NCI-H2029 treated with DMSO at 0.1 percent for 48 hours (cell line): ENCODE data around the gene HSH2D.
"Not testable (repeated sequence)": the region's sequence is repeated elsewhere in the genome, so short reads cannot be mapped to it uniquely, and the experiment has no call there.

Experiments used
- DNase-seq: peaks from one replicate; lab custom pipeline; 2025; lab: John Stamatoyannopoulos, UW

The HSH2D gene

DNA sequence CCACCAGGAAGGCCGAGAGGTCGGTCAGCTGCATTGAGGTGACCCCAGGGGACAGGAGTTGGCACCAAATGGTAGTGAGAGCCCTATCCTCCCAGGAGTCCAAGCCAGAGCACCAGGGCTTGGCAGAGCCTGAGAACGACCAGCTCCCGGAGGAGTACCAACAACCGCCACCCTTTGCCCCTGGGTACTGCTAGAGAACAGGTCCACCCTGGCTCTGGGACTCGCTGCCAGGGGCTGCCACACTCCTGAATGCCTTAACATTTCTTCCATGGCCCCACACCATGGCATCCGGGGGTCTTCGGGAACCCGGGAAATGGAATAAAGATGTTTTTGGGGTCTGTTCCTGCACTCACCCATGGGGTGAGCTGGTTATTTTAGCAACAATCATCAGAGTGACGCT, 14.1 kb downstream of the HSH2D start:
- no peak for DNase-seq

DNA sequence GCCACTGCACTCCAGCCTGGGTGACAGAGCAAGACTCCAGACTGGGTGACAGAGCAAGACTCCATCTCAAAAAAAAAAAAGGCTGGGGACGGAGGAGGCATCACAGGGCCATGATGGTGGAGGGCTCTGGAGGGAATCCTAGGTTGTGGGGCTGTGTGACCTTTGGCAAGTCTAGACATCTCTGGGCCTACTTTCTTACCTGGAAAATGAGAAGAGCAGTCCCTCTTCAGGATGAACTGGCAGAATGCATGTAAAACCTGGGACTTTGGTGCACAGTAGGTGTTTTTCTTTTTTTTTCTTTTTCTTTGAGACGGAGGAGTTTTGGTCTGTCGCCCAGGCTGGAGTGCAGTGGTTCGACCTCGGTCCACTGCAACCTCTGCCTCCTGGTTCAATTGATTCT, 16.2 kb downstream of the HSH2D start:
- no peak for DNase-seq

DNA sequence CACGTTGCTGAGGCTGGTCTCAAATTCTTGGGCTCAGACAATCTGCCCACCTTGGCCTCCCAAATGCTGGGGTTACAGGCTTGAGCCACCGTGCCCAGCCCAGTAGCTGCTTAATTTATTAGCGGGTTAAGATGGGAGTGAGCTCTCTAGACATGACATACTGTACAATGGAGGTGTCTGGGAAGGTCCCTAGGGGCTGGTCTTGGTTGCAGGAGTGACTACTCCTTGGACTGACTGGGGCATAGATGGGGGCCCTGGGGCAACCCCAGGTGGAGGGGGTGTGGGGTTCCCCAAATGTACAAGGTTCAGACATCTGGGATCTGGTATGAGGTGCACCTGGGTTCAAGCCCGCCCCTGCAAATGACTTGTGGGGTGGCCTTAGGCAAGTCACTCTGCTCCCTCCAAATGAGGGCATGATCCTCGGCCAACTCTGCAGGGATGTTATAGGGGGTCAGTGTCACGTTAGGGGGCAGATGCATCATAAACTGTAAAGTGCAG, 17.0 kb downstream of the HSH2D start:
- DNase-seq = no peak

DNA sequence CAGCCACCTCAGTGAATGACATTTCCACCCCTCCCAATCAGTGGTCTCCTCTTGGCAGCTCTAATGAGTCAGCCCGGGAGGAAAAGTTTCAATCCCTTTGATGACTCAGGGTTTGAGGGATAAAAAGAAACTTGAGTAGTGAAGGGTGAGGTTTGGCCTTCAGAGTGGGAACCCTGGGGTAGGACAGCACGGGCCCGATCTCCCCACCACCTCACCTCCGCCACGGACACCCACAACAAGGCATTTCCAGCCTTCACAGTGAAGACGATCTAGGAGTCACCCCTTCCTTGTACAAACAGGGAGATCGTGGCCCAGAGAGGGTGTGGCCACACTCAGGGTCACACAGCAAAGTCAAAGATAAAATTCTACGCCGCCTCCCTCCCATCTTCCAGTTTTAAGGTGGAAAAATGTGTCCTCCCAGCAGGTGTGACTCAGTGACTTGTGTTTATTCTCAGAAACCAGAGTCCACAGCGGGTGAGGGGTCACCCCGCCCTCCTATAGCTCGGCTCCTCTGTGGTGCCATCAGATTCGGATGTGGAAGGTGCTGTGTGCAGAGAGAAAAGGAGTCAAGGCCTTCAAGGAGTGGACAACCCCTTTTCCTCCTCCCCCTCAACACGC, 17.6 kb downstream of the HSH2D start:
- no peak for DNase-seq

DNA sequence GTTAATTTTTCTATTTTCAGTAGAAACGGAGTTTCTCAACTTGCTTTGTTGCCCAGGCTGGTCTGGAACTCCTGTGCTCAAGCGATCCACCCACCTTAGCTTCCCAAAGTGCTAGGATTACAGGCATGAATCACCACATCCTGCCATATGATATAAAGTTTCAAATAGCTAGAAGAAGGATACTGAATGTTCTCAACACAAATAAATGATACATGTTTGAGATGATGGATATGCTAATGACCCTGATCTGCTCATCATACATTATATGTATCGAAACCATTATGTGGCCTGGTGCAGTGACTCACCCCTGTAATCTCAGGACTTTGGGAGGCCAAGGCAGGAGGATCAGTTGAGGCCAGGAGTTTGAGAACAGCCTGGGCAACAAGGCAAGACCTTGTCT, 18.4 kb downstream of the HSH2D start:
- no peak for DNase-seq

DNA sequence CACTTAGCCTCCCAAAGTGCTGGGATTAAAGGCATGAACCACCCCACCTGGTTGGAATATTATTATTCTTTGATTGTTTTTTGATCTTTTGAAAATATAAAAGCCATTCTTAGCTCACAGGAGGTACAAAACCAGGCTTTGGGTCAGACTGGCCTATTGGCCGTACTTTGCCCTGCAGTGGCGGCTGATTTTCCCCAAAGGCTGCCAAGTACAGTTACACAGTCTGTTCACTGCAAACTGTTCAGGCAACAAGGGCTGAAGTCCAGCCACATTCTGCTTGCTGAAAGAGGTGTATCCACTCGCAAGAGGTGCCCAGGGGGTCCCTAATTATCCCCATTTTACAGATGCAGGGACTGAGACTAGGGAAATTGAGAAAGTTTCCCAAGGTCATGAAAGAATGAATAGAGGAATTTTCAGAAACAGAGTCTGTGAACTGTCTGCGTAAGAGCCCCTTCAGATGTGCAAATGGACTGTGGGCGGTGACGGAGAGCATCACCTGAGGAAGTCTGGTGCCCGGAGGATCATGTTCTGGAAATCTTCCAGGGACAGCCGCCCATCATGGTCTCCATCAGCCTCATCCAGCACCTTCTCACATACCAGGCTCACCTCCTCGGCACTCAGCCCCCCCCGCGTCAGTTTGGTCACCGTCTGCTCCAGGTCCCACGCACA, 20.9 kb downstream of the HSH2D start:
- no peak for DNase-seq

DNA sequence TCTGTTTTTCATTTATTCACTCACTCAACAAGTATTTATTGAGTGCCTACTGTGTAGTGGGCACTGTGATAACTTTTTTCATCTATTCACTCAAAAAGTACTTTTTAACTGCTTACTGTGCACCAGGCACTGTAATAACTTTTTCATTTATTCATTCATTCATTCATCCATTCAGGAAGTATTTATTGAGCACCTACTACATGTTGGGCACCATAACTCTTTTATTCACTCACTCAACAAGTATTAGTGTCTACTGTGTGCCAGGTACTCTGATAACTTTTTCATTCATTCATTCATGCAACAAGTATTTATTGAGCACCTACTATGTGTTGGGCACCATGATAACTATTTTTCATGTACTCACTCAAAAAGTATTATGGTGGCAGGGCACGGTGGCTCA, 22.9 kb downstream of the HSH2D start:
- no peak for DNase-seq

DNA sequence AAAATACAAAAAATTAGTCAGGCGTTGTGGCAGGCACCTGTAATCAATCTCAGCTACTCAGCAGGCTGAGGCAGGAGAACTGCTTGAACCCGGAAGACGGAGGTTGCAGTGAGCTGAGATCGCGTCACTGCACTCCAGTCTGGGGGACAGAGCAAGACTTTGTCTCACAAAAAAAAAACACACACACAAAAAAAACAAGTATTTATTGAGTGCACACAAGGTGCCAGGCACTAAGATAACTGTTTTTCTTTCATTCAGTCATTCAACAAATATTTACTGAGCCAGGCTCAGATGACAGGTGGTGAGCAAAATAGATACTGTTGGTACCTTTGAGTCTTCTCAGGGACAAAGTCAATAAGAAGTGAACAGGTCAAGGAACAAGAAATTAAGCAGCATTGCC, 23.6 kb downstream of the HSH2D start:
- DNase-seq = no peak

DNA sequence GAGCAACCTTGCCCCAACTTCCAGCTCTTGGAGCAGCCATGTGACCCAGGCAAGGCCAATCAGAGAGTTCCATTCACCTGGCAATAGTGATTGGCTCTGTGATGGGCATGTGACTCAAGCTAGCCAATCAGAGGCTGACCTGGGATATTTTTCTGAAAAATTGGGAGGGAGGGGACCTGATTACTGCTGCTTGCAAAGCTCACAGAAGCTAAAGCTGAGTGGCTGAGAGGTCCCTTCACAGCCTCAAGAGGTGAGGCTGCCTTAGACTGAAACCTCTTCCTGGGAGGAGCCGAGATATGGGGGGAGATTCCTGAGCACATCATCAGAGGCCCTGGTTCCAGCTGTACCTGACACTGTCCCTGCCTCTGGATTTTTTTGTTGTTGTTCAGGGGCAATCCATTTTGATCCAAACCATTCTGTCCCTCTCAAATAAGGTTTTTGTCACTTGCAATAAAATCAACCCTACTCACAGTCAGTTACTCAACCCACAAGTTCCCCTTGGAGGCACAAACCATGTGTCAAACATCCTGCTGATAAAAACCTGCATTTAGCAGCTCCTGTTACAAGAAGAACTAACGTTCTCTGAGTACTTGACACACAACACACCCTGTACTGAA, 25.1 kb downstream of the HSH2D start:
- no peak for DNase-seq

DNA sequence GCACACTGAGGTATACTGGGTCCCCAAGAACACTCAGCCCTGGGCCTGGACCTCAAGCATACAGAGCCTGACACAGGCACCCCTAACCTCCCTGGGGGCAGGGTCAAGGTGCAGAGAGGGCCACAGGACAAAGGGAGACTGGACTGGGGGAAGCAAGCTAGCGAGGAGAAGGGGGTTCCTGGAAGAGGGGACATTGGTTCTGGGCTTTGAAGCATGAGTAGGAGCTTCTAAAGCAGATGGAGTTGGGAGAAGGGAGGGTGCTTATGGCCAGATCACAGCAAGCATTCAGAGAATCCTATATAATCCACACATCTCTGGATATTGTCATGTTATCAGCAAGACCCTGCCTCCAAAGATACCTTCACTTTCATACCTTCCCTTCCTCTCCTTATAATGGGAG, 26.6 kb downstream of the HSH2D start:
- DNase-seq = no peak

DNA sequence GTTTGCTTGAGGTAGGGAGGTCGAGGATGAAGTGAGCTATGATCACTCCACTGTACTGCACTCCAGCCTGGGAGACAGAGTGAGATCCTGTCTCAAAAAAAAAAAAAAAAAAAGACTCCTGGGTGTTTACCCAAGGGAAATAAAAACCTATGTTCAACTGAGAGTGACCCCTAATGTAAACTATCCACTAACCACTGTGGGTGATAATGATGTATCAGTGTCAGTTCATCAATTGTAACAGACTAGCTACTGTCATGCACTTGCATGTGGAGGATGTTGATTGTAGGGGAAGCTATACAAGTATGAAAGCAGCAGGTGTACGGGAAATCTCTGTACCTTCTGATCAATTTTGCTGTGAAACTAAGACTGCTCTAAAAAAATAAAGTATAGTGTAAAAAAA, 32.5 kb downstream of the HSH2D start:
- no peak for DNase-seq

DNA sequence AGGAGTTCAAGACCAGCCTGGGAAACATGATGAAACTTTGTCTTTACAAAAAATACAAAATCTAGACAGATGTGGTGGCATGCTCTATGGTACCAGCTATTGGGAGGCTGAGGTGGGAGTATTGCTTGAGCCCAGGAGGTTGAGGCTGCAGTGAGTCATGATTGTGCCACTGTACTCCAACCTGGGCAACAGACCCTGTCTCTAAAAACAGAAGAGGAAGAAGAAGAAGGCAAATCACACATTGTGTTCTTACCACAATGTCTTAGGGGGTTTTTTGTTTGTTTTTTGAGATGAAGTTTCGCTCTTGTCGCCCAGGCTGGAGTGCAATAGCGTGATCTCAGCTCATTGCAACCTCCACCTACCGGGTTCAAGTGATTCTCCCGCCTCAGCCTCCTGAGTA, 35.4 kb downstream of the HSH2D start:
- DNase-seq = not testable (repeated sequence)

DNA sequence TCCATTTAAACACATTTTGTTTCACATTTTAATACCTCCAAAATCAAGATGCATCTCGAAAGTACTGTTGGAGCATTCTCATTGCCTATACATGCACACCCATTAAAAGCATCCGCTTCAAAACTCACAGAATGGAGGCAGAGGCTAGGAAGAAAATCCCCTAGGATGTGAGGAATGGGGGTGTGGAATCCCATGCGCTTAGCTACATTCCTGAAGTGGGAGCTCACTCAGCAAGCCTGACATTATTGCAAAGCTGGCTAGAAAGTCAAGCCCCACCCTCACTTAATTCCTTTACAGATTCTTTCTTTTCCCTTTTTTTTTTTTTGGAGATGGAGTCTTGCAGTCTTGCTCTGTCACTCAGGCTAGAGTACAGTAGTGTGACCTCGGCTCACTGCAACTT, 37.1 kb downstream of the HSH2D start:
- DNase-seq = no peak

DNA sequence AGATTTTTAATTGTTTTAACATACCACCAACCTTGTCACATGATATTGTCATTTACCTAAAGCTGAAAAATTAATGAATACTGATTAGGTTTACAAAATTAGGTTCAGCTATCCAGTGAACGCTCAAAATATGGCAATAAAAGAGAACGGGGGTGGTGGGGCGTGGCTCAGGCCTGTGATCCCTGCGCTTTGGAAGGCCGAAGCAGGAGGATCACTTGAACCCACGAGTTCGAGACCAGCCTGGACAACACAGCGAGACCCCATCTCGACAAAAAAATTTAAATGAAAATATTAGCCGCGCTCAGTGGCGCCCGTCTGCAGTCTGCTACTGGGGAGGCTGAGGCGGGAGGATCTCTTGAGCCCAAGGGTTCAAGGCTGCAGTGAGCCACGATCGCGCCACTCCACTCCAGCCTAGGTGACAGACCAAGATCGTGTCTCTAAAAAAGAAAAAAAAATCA, 41.2 kb downstream of the HSH2D start:
- no peak for DNase-seq

DNA sequence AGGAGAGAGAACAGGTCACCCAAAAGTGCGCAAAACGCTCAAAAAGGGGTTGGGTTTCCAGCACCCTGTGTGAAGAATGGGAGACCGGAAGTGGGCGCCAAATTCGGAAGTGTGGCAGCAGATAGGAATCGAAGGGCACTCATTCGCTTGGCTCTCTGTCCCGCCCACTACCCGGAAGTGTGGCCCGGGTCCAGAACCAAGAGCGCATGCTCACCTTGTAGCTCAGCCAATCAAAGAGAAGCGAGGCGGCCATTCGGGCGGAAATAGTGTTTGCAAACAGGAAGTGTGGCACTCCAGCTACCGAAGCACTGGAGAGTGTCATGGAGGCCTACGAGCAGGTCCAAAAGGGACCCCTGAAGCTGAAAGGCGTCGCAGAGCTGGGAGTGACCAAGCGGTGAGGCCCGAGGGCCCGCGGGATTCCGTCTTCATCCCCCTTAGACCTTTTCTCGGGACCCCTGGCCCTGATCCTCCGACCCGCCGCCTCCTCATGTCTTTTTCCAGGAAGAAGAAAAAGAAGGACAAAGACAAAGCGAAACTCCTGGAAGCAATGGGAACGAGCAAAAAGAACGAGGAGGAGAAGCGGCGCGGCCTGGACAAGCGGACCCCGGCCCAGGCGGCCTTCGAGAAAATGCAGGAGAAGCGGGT, 41.8 kb downstream of the HSH2D start, which contains the start of gene FAM32A:
Gene FAM32A, plus strand, starts transcription at position 288 of the 645 bp plus-strand sequence. Its CDS starts 33 bp downstream, at position 321.
- DNase-seq = peak; percentile 96

DNA sequence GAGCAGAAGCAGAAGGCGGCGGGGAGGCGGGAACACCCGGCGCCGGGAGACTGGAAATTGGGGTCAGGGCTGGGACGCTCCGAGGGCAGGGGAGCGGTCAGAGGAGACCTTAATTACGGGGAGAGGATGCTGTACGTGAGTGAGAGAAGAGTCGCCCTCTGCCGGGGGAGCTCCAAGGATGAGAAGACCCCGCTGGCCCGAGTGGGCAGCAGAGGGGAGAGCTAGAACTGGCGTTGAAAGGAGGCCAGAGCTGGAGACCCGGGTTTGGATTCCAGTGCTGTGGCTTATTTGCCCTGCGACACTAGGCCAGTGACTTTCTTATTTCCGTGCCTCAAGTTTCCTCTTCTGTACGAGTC, 42.3 kb downstream of the HSH2D start:
- no peak for DNase-seq

DNA sequence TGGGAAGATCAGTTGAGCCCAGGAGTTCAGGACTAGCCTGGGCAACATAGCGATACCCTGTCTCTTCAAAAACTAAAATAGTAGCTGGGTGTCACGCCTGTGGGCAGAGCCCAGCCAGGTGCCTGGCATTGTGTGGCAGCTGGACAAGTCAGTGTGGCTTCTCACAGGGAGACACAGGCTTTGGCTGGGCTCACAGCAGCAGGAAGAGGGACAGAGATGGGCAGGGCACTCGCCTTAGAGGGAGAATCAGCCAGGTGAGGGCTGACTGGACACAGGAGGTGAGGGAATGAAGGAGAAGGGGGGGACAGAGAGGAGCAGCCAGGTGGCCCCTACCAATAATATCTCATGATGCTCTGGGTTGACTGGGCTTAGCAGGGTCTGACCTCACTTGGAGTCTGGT, 45.0 kb downstream of the HSH2D start:
- no peak for DNase-seq

DNA sequence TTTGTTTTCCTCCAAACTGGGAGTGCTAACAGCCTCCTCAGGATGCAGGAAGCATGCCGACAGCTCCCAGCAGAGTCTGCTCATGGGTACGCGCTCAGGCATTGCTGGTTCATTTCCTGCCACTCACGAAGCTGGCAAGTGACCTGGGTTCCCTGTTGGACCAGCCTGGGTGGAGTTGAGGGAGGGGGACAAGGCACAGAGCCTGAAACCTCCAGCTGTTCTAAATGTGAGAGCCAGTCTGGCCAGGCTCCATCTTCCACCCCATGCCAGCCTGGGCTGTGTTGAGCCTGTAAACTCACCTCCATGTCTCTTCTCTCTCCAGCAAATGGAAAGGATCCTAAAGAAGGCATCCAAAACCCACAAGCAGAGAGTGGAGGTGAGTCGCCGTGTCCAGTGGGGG, 46.7 kb downstream of the HSH2D start:
- DNase-seq = no peak

DNA sequence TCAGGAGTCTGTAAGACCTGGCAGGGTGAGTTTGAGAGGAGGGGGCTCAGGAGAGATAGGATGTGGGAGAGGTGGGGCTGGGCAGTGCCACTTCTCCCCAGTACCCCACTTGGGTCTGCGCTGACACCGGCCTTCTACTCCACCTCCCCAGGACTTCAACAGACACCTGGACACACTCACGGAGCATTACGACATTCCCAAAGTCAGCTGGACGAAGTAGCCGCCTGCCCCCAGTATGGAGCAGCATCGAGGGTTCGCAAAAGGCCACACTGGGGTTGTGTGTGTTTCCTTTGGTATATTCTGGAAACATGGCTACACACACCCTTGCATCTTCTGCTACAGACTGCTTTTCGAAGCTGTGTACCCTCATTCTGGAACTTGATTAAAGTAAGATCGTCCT, 47.3 kb downstream of the HSH2D start:
- no peak for DNase-seq

DNA sequence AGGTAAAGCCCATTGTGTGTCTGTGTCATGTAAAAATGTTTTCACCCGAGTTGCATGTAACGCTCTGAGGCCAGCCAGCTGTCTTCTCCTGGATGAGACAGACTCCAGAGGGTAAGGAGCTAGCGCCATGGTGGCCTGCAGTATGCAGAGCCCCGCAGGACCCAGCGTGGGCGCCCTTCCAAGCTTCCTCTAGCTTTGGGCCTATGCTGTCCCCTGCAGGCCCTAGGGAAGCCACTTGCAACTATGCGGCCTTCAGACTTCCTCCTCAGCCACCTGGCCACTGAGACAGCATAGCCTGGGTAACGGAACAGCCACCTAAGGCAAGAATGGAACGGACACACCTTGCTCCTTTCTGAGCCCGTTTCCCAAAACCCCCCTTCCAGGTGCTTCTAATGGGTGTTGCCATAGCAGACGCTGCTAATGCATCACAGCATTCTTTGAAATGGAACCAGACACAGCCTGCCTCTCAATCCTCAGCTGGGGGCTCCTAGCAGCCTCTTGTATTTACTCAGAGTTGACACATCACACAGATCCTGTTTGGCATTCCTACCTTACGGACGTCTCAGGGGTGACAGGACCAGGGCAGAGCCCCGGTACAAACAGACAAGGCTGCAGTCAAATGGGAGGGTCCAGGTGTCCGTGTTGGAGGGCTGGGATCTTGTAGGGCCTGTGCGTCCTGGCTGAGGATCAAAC, 47.9 kb downstream of the HSH2D start:
- no peak for DNase-seq

DNA sequence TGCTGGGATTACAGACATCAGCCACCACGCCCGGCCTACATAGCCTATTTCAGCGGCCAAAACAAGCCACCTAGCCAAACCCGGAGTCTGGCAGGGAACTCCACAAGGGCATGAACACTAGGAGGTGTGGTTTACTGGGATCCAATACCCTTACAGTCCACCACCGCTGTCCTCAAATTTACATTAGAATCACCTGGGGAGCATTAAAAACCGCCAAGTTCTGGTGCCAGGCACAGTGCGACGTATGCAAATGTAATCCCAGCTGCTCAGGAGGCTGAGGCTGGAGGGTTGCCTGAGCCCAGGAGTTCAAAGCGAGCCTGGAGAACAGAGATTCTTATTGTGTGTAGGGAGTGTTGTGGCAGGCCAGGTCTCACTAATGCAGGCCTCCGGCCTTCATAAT, 50.0 kb downstream of the HSH2D start:
- DNase-seq = no peak

DNA sequence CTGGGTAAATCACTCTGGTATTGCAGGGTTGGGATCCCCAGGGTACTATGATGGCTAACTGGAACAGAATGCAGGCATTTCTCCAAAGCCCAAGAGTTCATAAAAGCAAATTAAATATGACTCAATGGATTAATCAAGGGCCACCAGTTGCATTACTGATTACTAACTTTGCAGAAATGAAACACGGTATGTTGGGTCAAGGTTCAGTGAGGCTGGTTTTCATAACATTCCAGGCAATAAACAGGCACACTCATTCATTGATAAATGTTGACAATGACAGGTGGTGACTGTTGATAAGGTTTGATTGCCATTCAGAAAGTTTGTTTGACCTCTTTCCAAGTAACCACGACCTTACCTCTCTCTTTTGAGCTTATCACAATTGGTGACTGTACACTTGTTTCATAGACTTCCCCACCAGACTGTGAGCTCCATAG, 53.7 kb downstream of the HSH2D start:
- no peak for DNase-seq
